ENCODE measurements around the gene TP63.

The TP63 gene

GRCh38 chr3:189685860-189686259 is 54.7 kb downstream of the TP63 start:
- no peak for DNase-seq

GRCh38 chr3:189687475-189687874 is 56.3 kb downstream of the TP63 start:
- no peak for DNase-seq

- DNase-seq: no peak
These were observed 57.1 kb downstream of the TP63 start for GRCh38 chr3:189688262-189688661.

- no peak for DNase-seq
These were observed 58.4 kb downstream of the TP63 start for GRCh38 chr3:189689625-189690024.

GRCh38 chr3:189690237-189690636 is 59.0 kb downstream of the TP63 start:
- DNase-seq: no peak

- no peak for DNase-seq
These were observed 59.5 kb downstream of the TP63 start for GRCh38 chr3:189690672-189691071.

GRCh38 chr3:189695400-189695799 is 64.2 kb downstream of the TP63 start:
- no peak for DNase-seq

- DNase-seq: no peak
These were observed 67.6 kb downstream of the TP63 start for GRCh38 chr3:189698811-189699210.

GRCh38 chr3:189699885-189700284 is 68.7 kb downstream of the TP63 start:
- DNase-seq: no peak

- no peak for DNase-seq
These were observed 71.0 kb downstream of the TP63 start for GRCh38 chr3:189702066-189702646.

- no peak for DNase-seq
These were observed 72.7 kb downstream of the TP63 start for GRCh38 chr3:189703865-189704264.

GRCh38 chr3:189708375-189708774 is 77.2 kb downstream of the TP63 start:
- DNase-seq: no peak

GRCh38 chr3:189710620-189711402 is 79.6 kb downstream of the TP63 start:
- no peak for DNase-seq

- DNase-seq: no peak
These were observed 81.8 kb downstream of the TP63 start for GRCh38 chr3:189712906-189713483.

- no peak for DNase-seq
These were observed 84.1 kb downstream of the TP63 start for GRCh38 chr3:189714991-189715961.

GRCh38 chr3:189718215-189718614 is 87.0 kb downstream of the TP63 start:
- DNase-seq: no peak

- DNase-seq: no peak
These were observed 89.7 kb downstream of the TP63 start for GRCh38 chr3:189720736-189721417.

- DNase-seq: no peak
These were observed 90.9 kb downstream of the TP63 start for GRCh38 chr3:189721873-189722665.

- DNase-seq: no peak
These were observed 93.2 kb downstream of the TP63 start for GRCh38 chr3:189724356-189724755.

- no peak for DNase-seq
These were observed 95.1 kb downstream of the TP63 start for GRCh38 chr3:189726277-189726676.

GRCh38 chr3:189727158-189727557 is 96.0 kb downstream of the TP63 start:
- no peak for DNase-seq

GRCh38 chr3:189727898-189728297 is 96.7 kb downstream of the TP63 start:
- DNase-seq: no peak
